Esophagus muscularis mucosa (tissue), 4 donors: Measurements from ENCODE around the gene INTS13. TPM values are rescaled to one million over a fixed set of nuclear protein-coding genes. Genes with fewer than 3 reads are reported as not detected.
"Not testable (repeated sequence)": the region's sequence is repeated elsewhere in the genome, so short reads cannot be mapped to it uniquely, and the experiment has no call there.

Experiments used
- DNase-seq: peaks from one replicate; pipeline ENCODE4 v3.0.0-alpha.2; 2017; ENCODE audit errors: extremely low spot score
- H3K27ac ChIP-seq, 4 donors: fragments of 200-600 bp; sonication (generic); replicated peaks in 1 of 4; 1 replicate in 3 of 4; 2 replicates in 1 of 4; pipeline ENCODE4 v1.5.1; 2016 to 2019; ENCODE audit warnings: mild to moderate bottlenecking in 1 of 4
- H3K27me3 ChIP-seq, 4 donors: fragments of 200-600 bp; sonication (generic); one replicate each; pipeline versions ENCODE4 v1.5.1 to v1.6.0; 2016 to 2019
- H3K36me3 ChIP-seq, 4 donors: fragments of 200-600 bp; sonication (generic); one replicate each; pipeline ENCODE4 v1.5.1; 2016 to 2019
- H3K4me1 ChIP-seq, 4 donors: fragments of 200-600 bp; sonication (generic); one replicate each; pipeline ENCODE4 v1.5.1; 2016 to 2019
- H3K4me3 ChIP-seq, 4 donors: fragments of 200-600 bp; sonication (generic); 1 replicate in 2 of 4; 2 replicates in 2 of 4; pipeline ENCODE4 v1.5.1; 2016 to 2019; ENCODE audit warnings: mild to moderate bottlenecking in 4 of 4, moderate library complexity in 1 of 4
- H3K9me3 ChIP-seq, 4 donors: fragments of 200-600 bp; sonication (generic); 1 replicate in 3 of 4; 2 replicates in 1 of 4; pipeline ENCODE4 v1.5.1; 2016 to 2019
- CTCF ChIP-seq, 3 experiments: fragments of 200-600 bp in 2 of 3; fragments of 450-650 bp in 1 of 3; sonication (generic) in 2 of 3; IDR thresholded peaks; one replicate each; pipeline ENCODE4 v1.5.1; 2017 to 2019; ENCODE audit warnings: antibody characterized with exemption in 3 of 3, mild to moderate bottlenecking in 2 of 3, moderate library complexity in 1 of 3
- EP300 ChIP-seq: sonication (generic); formaldehyde crosslinking; IDR thresholded peaks from one replicate; pipeline ENCODE4 v1.6.1; 2017; ENCODE audit warnings: antibody characterized with exemption
- POLR2A ChIP-seq: fragments of 450-650 bp; IDR thresholded peaks from one replicate; pipeline ENCODE4 v1.6.1; 2017; ENCODE audit warnings: antibody characterized with exemption, moderate library complexity, mild to moderate bottlenecking, low read depth
- POLR2AphosphoS5 ChIP-seq, 2 donors: sonication (generic); formaldehyde crosslinking; IDR thresholded peaks; one replicate each; pipeline ENCODE4 v1.6.1; 2017; ENCODE audit warnings: antibody characterized with exemption in 2 of 2
- WGBS: methylation state at CpG from one replicate; pipeline ENCODE4 v1.1.5; 2018; 5-methylcytosine and 5-hydroxymethylcytosine counted together
- intact Hi-C: fragments of 100-400 bp; cut with DNase I; formaldehyde crosslinking; loops from one replicate; pipeline ENCODE4 v1.15.1; 2023
- total RNA-seq, 4 donors: library from RNA; depleted of rRNA; stranded (reverse); fragments of >200 nt; gene quantifications; one replicate each; pipeline versions ENCODE4 v1.1.0 to v1.2.1, GENCODE V29; 2016

INTS13 gene
- total RNA-seq, 4 donors from 2014 or later = 14.2 to 24.9 (median 22.7) TPM

DNA sequence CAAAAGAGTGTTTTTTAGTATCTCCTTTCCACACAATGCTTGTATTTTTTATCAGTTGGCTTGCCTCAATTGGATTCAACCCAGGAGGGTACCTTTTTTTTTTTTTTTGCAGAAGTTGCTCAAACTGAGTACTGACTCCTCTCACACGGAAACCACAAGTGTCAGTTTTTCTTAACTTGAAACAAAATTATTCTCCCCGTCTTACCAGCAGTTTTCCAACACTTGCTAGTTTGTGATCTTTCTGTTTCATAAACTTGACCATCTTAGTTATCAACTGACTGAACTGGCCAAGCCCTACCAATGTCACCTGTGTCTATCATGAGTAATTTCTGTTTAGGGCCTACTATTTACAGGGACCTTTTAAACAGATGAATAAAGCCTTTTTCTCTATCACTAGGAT is 70.7 kb downstream of the INTS13 start:
- Histone ChIP-seq H3K27me3 (no peaks in the 10 kb centered on the region), H3K27ac (no peak overlapping the region), H3K4me1 (peaks cover 9 to 19% (median 15%) of the 10 kb centered on the region in 4 donors), H3K9me3 (no peaks in the 10 kb centered on the region), H3K4me3 (no peak overlapping the region), H3K36me3 (no peaks in the 10 kb centered on the region)
- no peak for TF ChIP-seq POLR2A
- no peak for TF ChIP-seq EP300
- no peak for TF ChIP-seq CTCF (IDR thresholded peaks at IDR 0.05)
- TF ChIP-seq POLR2AphosphoS5 (IDR thresholded peaks at IDR 0.05) = no peak
- WGBS = 78% methylated on average over 2 of the region's 2 CpGs
- intact Hi-C loops = no loop called here
- peak; percentile 8 for DNase-seq

GRCh38 chr12:26863515-26863914 is 74.3 kb downstream of the INTS13 start:
- Histone ChIP-seq H3K27me3 (no peaks in the 10 kb centered on the region), H3K4me1 (no peaks in the 10 kb centered on the region), H3K36me3 (no peaks in the 10 kb centered on the region), H3K4me3 (no peak overlapping the region), H3K9me3 (no peaks in the 10 kb centered on the region), H3K27ac (no peak overlapping the region)
- DNase-seq = peak; percentile 26
- 65% methylated on average over 4 of the region's 4 CpGs for WGBS
- intact Hi-C loops = no loop called here
- no peak for TF ChIP-seq CTCF (IDR thresholded peaks at IDR 0.05)
- no peak for TF ChIP-seq POLR2A
- no peak for TF ChIP-seq EP300
- TF ChIP-seq POLR2AphosphoS5 (IDR thresholded peaks at IDR 0.05) = no peak

DNA sequence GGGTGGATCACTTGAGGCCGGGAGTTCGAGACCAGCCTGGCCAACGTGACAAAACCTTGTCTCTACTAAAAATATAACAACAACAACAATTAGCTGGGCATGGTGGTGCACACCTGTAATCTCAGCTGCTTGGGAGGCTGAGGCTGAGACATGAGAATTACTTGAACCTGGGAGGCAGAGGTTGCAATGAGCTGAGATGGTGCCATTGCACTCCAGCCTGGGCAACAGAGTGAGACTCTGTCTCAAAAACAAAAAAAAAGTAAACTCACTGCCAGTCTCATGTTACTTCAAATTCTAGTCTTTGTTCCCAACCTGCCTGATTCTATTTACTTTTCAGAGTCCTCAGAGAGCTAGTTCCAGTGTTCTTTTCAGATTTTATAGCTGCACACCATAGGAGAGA is 75.0 kb downstream of the INTS13 start:
- H3K36me3 ChIP-seq, DNase-seq, H3K27ac ChIP-seq, H3K4me1 ChIP-seq, H3K27me3 ChIP-seq, H3K9me3 ChIP-seq, H3K4me3 ChIP-seq, intact Hi-C loops: not testable (repeated sequence)
- WGBS = 93% methylated on average over 3 of the region's 3 CpGs

- intact Hi-C loops = no loop called here
Observed at GRCh38 chr12:26861690-26862089, 76.1 kb downstream of the INTS13 start.

GRCh38 chr12:26857465-26858176 is 80.2 kb downstream of the INTS13 start:
- no peaks in the 10 kb centered on the region for H3K9me3 ChIP-seq
- intact Hi-C loops = loop anchor here (10.0 kb wide), 1 partner anchor 157 kb away; the partner anchor contains the start of gene TM7SF3
- no peak overlapping the region for H3K4me3 ChIP-seq
- peaks cover 0 to 10% (median 3%) of the 10 kb centered on the region in 4 donors for H3K4me1 ChIP-seq
- no peak overlapping the region for H3K27ac ChIP-seq
- WGBS = 54% methylated on average over 6 of the region's 6 CpGs
- H3K27me3 ChIP-seq = no peaks in the 10 kb centered on the region
- no peaks in the 10 kb centered on the region for H3K36me3 ChIP-seq
- DNase-seq = peak; percentile 8
- no peak for TF ChIP-seq POLR2AphosphoS5 (IDR thresholded peaks at IDR 0.05)
- TF ChIP-seq EP300 = no peak
- TF ChIP-seq CTCF (IDR thresholded peaks at IDR 0.05) = no peak
- TF ChIP-seq POLR2A = no peak

More at GRCh38 chr12:26861690-26862089, 76.1 kb downstream of the INTS13 start:
- H3K9me3 ChIP-seq = no peaks in the 10 kb centered on the region
- no peaks in the 10 kb centered on the region for H3K27me3 ChIP-seq
- no peak for TF ChIP-seq EP300
- TF ChIP-seq POLR2A = no peak
- no peak for TF ChIP-seq POLR2AphosphoS5 (IDR thresholded peaks at IDR 0.05)
- no peak for TF ChIP-seq CTCF (IDR thresholded peaks at IDR 0.05)
- H3K4me1 ChIP-seq = no peaks in the 10 kb centered on the region
- H3K4me3 ChIP-seq = no peak overlapping the region
- no peak overlapping the region for H3K27ac ChIP-seq
- 100% methylated on average over 1 of the region's 1 CpG for WGBS
- H3K36me3 ChIP-seq = no peaks in the 10 kb centered on the region
- DNase-seq = no peak
